GM18858 (cell line): ENCODE results near the gene KIF7.

Experiments used
- ATAC-seq: cut with Tn5 transposase; IDR thresholded peaks from one replicate; pipeline ENCODE4 v1.9.1; 2021; ENCODE audit not compliant: unreplicated experiment

Gene KIF7

DNA sequence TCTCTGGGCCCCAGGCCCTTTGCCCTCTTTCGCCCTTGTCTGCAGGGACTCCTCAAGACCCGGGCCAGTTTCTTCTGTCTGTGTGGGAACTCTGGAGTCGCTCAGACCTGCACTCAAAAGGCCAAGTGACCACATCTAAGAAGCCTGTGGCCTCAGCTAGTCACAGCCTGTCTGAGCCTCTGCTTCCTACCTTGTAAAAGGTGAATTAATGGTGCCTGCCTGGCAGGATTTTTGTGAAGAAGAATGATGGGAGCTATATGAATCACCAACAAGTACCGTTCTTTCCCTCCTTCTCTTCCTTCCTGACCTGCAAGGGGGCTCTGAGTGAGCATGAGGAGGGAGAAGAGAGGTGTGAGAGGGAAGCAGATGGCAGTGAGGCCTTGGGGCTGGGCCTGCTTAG, 16.4 kb upstream of the KIF7 start:
- ATAC-seq: no peak

- ATAC-seq: no peak
Observed at GRCh38 chr15:89670971-89671560, 15.8 kb upstream of the KIF7 start.

DNA sequence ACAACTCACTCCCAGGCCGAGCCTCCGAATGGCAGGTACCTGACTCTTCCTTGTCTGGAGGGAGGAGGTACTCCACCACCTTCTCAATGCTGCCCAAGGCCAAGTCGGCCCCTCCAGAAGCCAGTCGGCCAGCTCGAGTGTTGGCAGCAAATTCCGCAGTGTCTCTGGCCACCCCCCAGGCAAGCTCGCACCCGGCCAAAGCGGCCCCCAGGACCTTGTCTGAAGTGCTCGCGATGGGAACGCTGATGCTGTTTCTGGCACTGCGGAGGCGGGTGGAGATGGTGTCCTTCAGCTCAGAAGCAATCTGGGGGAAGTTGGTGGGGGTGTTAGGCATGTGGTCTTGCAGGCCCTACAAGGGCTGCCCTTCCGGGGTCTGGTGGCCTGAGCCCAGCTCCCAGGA, 14.7 kb upstream of the KIF7 start:
- ATAC-seq: no peak

- ATAC-seq: no peak
Observed at GRCh38 chr15:89669309-89669865, 14.1 kb upstream of the KIF7 start.

DNA sequence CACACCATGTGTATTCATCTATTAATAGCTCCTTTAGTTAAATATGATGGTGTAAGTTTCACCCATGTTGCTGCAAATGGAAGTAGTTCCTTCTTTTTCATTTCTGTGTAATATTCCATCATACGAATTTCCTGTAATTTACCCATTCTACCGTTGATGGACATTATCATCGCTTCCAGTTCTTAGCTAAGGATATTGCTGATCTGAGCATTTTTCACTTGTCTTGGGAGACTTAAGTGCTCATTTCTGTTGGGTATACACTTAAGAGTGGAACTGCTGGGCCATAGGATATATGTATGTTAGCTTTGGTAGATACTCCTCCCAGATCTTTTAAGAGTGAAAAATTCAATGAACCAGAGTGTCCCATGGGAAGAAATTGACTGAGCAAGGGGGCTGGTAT, 12.9 kb upstream of the KIF7 start:
- ATAC-seq: no peak

DNA sequence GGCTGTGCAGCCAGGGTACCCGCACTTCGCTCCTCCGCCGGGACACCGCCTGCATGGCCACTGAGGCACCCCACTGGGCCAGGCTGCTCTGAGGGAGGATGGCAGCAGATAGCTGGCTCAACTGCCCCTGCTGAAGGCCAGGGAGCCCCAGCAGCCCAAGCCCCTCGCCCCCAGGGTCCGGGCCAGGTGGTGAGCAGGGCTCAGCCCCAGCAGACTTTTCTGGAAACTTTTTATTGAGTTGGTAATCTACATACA, 12.4 kb upstream of the KIF7 start:
- no peak for ATAC-seq

DNA sequence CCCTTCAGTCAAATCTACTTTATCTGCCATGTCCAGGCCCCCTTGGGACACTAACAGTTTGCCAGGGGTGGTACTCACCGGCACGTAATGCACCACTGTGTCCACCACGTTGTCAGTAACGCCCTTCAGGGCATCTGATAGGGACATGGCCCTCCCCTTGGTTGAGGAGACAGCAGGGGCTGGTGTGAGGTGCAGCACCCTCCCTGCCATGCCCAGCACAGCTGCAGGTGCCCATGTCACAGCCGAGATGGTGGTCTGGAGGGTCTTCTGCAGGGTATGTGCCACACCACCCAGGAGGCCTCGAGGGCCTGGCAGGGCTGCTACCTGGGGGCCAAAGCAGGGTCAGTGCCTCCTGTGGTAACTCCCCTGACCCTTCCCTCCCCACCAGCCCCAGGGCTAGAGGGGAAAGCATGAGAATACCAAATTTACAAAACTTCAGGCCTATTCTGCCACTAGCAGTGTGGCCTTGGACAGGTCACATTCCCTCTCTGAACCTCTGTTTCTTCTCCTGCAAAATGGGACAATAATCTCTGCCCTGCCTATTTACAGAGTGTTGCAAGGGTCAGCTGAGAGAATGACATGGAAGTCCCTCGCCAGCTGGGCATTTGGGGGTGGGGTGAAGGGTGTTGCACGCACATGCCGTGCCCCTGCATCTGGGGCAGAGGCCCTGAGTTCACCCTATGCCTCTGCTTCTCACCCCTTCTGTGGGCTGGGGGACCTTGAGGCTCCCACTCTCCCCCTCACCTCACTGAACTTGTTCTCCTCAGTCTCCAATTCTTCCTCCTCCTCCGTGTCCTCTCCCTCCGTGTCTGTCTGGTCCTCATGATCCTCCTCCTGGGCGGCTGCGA, 11.8 kb upstream of the KIF7 start:
- no peak for ATAC-seq

DNA sequence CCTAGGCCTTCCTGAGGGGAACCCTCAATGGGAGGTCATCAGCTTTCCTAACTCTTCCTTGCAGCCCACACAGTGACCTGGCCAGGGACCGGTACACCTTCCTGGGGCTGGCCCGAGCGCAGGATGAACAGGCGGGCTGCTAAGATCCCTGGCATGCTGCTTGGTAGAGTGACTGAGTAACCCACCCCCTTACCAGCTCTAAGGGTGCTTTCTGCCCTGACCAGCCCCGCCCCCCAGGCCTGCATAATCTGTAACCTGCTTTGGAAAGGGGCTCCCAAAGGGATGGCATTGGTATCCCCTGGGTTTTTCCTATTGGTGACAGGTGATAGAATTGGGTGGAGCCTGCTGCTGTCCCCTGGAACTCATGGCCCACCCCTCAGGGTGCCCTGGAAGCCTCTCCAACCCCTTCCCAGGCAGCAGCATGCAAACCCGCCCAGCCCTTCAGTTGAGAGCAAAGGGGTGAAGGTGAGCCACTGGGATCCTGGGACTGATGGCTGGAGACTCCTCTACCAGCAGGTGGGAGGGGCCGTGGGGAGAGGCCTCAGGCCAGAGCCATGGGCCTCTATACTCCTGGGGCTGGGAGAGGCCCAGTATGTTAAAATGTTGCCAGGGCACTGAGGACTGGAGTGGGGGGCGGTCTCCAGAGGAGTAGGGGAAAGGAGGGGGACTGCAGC, 11.1 kb upstream of the KIF7 start:
- no peak for ATAC-seq

- ATAC-seq: no peak
Observed at GRCh38 chr15:89665449-89666181, 10.3 kb upstream of the KIF7 start.

DNA sequence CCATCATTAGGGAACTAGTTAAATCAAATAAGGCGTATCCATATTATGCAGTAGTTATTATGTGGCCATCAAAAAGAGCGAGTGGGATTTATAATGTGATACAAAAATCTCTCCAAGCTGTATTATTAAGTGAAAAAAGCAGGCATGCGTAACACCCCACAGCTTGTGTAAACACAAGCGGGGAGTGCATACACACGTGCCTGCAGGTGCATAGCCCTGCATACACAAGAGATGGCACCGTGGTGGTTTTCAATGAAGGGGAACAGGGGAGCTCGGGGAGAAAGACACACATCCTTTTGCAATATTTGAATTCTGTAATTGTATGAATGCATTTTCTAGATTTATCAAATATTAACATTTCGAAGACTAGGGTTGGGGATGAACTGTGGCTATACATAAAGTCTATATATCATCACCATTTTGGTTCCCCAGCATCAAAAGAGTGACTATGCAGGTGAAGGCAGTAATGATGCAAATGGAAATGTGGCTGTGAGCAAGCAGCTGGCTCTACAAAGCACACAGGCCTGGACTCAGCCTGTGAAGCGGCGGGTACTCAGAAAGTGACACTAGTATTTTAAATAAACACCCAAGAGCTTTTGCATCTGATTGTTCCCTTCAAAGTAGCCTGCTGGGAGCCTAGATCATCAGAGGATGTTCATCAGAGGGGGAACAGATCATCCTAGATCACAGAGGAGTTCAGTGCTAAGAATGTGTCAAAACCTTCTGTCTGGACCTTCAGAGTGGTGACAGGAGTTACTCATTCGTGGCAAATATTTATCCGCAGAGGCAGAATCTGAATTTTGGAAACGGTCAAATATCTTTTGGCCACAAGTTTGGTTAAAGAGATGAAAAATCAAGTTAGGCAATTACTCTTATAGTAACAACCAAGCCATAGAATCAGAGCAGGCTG, 9.4 kb upstream of the KIF7 start:
- ATAC-seq: no peak

- no peak for ATAC-seq
Observed at GRCh38 chr15:89662893-89663626, 7.8 kb upstream of the KIF7 start.

DNA sequence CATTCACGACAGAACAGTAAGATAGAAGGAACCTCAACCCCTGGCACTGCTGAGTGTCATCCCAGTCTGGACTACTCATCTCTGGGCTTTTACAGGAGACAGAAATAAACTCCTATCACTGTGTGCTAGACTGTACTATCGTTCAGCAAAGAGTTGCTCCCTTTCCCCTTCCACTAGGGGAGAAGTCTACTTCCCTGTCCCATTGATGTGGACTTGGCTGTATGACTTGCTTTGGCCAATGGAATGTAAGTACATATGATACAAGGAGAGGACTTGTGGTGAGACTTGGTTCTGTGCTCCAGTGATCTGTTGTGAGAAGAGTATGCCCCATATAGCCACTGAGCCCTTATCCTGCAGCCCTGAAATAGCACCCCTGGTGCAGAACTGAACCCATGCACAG, 5.3 kb upstream of the KIF7 start:
- no peak for ATAC-seq

GRCh38 chr15:89659295-89659694, 4.0 kb upstream of the KIF7 start:
- no peak for ATAC-seq

- ATAC-seq: no peak
Observed at GRCh38 chr15:89657686-89658200, 2.5 kb upstream of the KIF7 start.

- ATAC-seq: no peak
Observed at GRCh38 chr15:89656116-89656815, 999 bp upstream of the KIF7 start.

GRCh38 chr15:89654301-89654761, 936 bp downstream of the KIF7 start:
- ATAC-seq: no peak

DNA sequence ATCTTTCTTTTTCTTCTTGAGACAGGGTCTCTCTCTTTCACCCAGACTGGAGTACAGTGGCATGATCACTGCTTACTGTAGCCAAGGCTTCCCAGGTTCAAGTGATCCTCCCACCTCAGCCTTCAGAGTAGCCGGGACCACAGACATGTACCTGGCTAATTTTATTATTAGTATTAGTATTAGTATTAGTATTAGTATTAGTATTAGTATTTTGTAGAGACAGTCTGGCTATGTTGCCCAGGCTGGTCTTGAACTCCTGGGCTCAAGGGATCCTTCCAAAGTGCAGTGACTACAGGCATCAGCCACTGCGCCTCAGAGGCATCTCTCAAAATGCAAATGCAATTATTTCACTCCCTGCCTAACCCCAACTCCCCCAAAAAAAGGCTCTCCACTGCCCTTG, 1.7 kb downstream of the KIF7 start:
- ATAC-seq: no peak

- no peak for ATAC-seq
Observed at GRCh38 chr15:89652666-89653065, 2.6 kb downstream of the KIF7 start.

DNA sequence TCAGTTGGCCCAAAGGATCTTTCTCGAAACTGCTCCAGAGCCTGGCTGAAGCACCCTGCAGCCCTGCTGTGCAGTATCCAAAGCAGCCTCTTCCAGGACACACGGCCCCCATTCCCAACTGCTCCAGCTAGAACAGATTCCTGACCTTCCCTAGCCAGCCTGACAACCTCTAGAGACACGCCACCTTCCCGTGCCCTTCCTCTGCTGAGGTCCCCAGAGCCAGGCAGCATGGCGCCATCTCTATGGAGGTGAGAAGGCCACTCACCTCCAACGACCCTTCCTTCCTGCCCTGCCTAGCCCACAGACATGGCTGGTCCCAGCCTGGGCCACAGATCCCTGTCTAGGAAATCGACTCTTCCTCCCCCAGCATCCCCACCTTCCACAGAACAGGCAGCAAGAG, 3.1 kb downstream of the KIF7 start:
- no peak for ATAC-seq
